H9 (cell line): Measurements from ENCODE around the gene BRSK2. TPM values are rescaled to one million over a fixed set of nuclear protein-coding genes. Genes with fewer than 3 reads are reported as not detected.

Experiments
- DNase-seq: peaks from one replicate; pipeline ENCODE4 v3.0.0-alpha.2; 2017
- H2AFZ ChIP-seq: one replicate; pipeline ENCODE4 v1.6.1; 2013; ENCODE audit warnings: mild to moderate bottlenecking, low read length, control low read depth, moderate library complexity
- H2AK5ac ChIP-seq: 2 replicates; pipeline ENCODE4 v1.6.1; 2013; ENCODE audit warnings: low read length, control low read depth, mixed read lengths; ENCODE audit not compliant: insufficient read length
- H2BK120ac ChIP-seq: one replicate; pipeline ENCODE4 v1.6.1; 2013; ENCODE audit warnings: low read depth, mild to moderate bottlenecking, low read length, control low read depth, inconsistent platforms; ENCODE audit not compliant: poor library complexity, severe bottlenecking
- H2BK12ac ChIP-seq: 2 replicates; pipeline ENCODE4 v1.6.1; 2013; ENCODE audit warnings: low read length, control low read depth, mixed read lengths, low read depth; ENCODE audit not compliant: insufficient read length
- H2BK15ac ChIP-seq: 2 replicates; pipeline ENCODE4 v1.6.1; 2013; ENCODE audit warnings: low read depth, low read length, control low read depth
- H2BK20ac ChIP-seq: one replicate; pipeline ENCODE4 v1.6.1; 2013; ENCODE audit warnings: low read depth, mild to moderate bottlenecking, low read length, control low read depth, inconsistent platforms; ENCODE audit not compliant: poor library complexity, severe bottlenecking
- H2BK5ac ChIP-seq: 2 replicates; pipeline ENCODE4 v1.6.1; 2013; ENCODE audit warnings: low read length, control low read depth, mixed read lengths; ENCODE audit not compliant: insufficient read length
- H3K14ac ChIP-seq: 2 replicates; pipeline ENCODE4 v1.6.1; 2013; ENCODE audit warnings: low read length, control low read depth; ENCODE audit not compliant: insufficient read depth
- H3K18ac ChIP-seq: 2 replicates; pipeline ENCODE4 v1.6.1; 2013; ENCODE audit warnings: low read depth, mild to moderate bottlenecking, mixed read lengths, low read length, control low read depth; ENCODE audit not compliant: insufficient read length
- H3K23ac ChIP-seq: 2 replicates; pipeline ENCODE4 v1.6.1; 2013; ENCODE audit warnings: low read length, control low read depth, mixed read lengths, low read depth; ENCODE audit not compliant: insufficient read length
- H3K23me2 ChIP-seq: 2 replicates; pipeline ENCODE4 v1.6.1; 2013; ENCODE audit warnings: low read depth, mild to moderate bottlenecking, mixed read lengths, low read length, control low read depth; ENCODE audit not compliant: insufficient read length, poor library complexity, severe bottlenecking
- H3K27ac ChIP-seq: 2 replicates; pipeline ENCODE4 v1.5.1; 2013; ENCODE audit warnings: low read length, control low read depth, mixed read lengths, low read depth; ENCODE audit not compliant: insufficient read length
- H3K27me3 ChIP-seq: 2 replicates; pipeline ENCODE4 v1.6.1; 2013; ENCODE audit warnings: low read length, control low read depth, inconsistent platforms; ENCODE audit not compliant: insufficient read depth
- H3K4ac ChIP-seq: 2 replicates; pipeline ENCODE4 v1.6.1; 2013; ENCODE audit warnings: low read depth, mild to moderate bottlenecking, control low read depth, inconsistent platforms, low read length, moderate library complexity
- H3K4me1 ChIP-seq: 2 replicates; pipeline ENCODE4 v1.6.1; 2013; ENCODE audit warnings: low read length, control low read depth, inconsistent platforms; ENCODE audit not compliant: insufficient read depth
- H3K4me2 ChIP-seq: 2 replicates; pipeline ENCODE4 v1.6.1; 2013; ENCODE audit warnings: low read length, control low read depth, mixed read lengths; ENCODE audit not compliant: insufficient read length, insufficient read depth
- H3K56ac ChIP-seq: 2 replicates; pipeline ENCODE4 v1.6.1; 2013; ENCODE audit warnings: low read depth, mild to moderate bottlenecking, mixed read lengths, low read length, control low read depth; ENCODE audit not compliant: insufficient read length
- H3K79me1 ChIP-seq: 2 replicates; pipeline ENCODE4 v1.6.1; 2013; ENCODE audit warnings: low read depth, mild to moderate bottlenecking, moderate library complexity, low read length, control low read depth, inconsistent platforms; ENCODE audit not compliant: insufficient read depth, poor library complexity, severe bottlenecking
- H3K79me2 ChIP-seq: 2 replicates; pipeline ENCODE4 v1.6.1; 2013; ENCODE audit warnings: low read length, control low read depth, inconsistent platforms; ENCODE audit not compliant: insufficient read depth
- H3K9ac ChIP-seq: 2 replicates; pipeline ENCODE4 v1.6.1; 2013; ENCODE audit warnings: low read length, control low read depth, mixed read lengths; ENCODE audit not compliant: insufficient read length; ENCODE audit errors: extremely low read depth
- H3K9me3 ChIP-seq: one replicate; pipeline ENCODE4 v1.6.1; 2013; ENCODE audit warnings: low read depth, low read length, inconsistent platforms; ENCODE audit not compliant: control insufficient read depth
- H3T11ph ChIP-seq: one replicate; pipeline ENCODE4 v1.6.1; 2013; ENCODE audit warnings: mild to moderate bottlenecking, low read length, control low read depth, inconsistent platforms
- H4K20me1 ChIP-seq: one replicate; pipeline ENCODE4 v1.6.1; 2013; ENCODE audit not compliant: control insufficient read depth, insufficient read length, insufficient read depth
- H4K5ac ChIP-seq: 2 replicates; pipeline ENCODE4 v1.6.1; 2013; ENCODE audit warnings: low read depth, mild to moderate bottlenecking, mixed read lengths, low read length, control low read depth; ENCODE audit not compliant: insufficient read length
- H4K8ac ChIP-seq: replicated peaks from 2 replicates; pipeline ENCODE4 v1.6.1; 2013; ENCODE audit warnings: low read length, control low read depth, mixed read lengths, low read depth; ENCODE audit not compliant: insufficient read length
- H4K91ac ChIP-seq: 2 replicates; pipeline ENCODE4 v1.6.1; 2013; ENCODE audit warnings: low read depth, mild to moderate bottlenecking, moderate library complexity, mixed read lengths, low read length, control low read depth; ENCODE audit not compliant: insufficient read length
- H3K27ac Mint-ChIP-seq, 3 experiments: 2 replicates in 2 of 3; 3 replicates in 1 of 3; pipeline ENCODE4 v1.8.0; 2020 to 2021; ENCODE audit warnings: mixed read lengths in 3 of 3, mild to moderate bottlenecking in 1 of 3, moderate library complexity in 1 of 3
- H3K27me3 Mint-ChIP-seq: 2 replicates; pipeline ENCODE4 v1.8.0; 2021; ENCODE audit warnings: low read depth, mild to moderate bottlenecking, moderate library complexity, mixed read lengths
- H3K36me3 Mint-ChIP-seq, 3 experiments: 2 replicates in 2 of 3; 3 replicates in 1 of 3; pipeline ENCODE4 v1.8.0; 2020 to 2021; ENCODE audit warnings: low read depth in 3 of 3, mixed read lengths in 3 of 3; ENCODE audit not compliant: insufficient read depth in 1 of 3
- H3K4me1 Mint-ChIP-seq, 2 experiments: 2 replicates each; pipeline ENCODE4 v1.8.0; 2020; ENCODE audit warnings: mixed read lengths in 2 of 2
- H3K4me3 Mint-ChIP-seq, 2 experiments: 2 replicates in 1 of 2; 3 replicates in 1 of 2; pipeline ENCODE4 v1.8.0; 2020 to 2021; ENCODE audit warnings: mild to moderate bottlenecking in 2 of 2, mixed read lengths in 2 of 2, moderate library complexity in 1 of 2
- H3K9me3 Mint-ChIP-seq, 2 experiments: 2 replicates in 1 of 2; 3 replicates in 1 of 2; pipeline ENCODE4 v1.8.0; 2020; ENCODE audit warnings: mild to moderate bottlenecking in 2 of 2, mixed read lengths in 2 of 2, moderate library complexity in 1 of 2
- CTCF ChIP-seq: fragments of 200-600 bp; sonication (generic); conservative IDR thresholded peaks from 3 replicates; pipeline ENCODE4 v1.8.0; 2021; ENCODE audit warnings: antibody characterized with exemption, mild to moderate bottlenecking
- WGBS: extraction: QIAGEN DNeasy Blood & Tissue Kit; methylation state at CpG from one replicate; pipeline ENCODE4 v1.1.7; 2013; ENCODE audit warnings: missing lambda C conversion rate, low lambda C conversion rate, mixed read lengths; ENCODE audit not compliant: insufficient read length; ENCODE audit errors: extremely low coverage; 5-methylcytosine and 5-hydroxymethylcytosine counted together
- total RNA-seq: library from RNA; stranded (reverse); gene quantifications from 2 replicates; pipeline ENCODE4 v1.2.1, GENCODE V29; 2021

BRSK2 gene
- total RNA-seq, 1 experiment from 2014 or later: 28.4 TPM

GRCh38 chr11:1511937-1512496 lies 122.3 kb downstream of the BRSK2 start:
- H2BK12ac ChIP-seq: no peak overlapping the region
- no peak overlapping the region for H3K56ac ChIP-seq
- WGBS: no CpG with 5 or more reads among the region's 12 CpGs
- no peaks in the 10 kb centered on the region; the same call in 1 of the 2 replicates for H3K27me3 Mint-ChIP-seq
- no peak overlapping the region for H4K91ac ChIP-seq
- no peak overlapping the region for H3K9ac ChIP-seq
- H3K27ac Mint-ChIP-seq: no peak overlapping the region
- H3K36me3 Mint-ChIP-seq: no peaks in the 10 kb centered on the region
- no peak for DNase-seq
- H2AFZ ChIP-seq: no peak overlapping the region
- H3K79me1 ChIP-seq: no peaks in the 10 kb centered on the region
- no peak for TF ChIP-seq CTCF
- H3K79me2 ChIP-seq: no peaks in the 10 kb centered on the region; the same call in 1 of the 2 replicates
- H3K4me3 Mint-ChIP-seq: no peak overlapping the region
- H2AK5ac ChIP-seq: no peak overlapping the region
- no peaks in the 10 kb centered on the region for H3K9me3 Mint-ChIP-seq
- H3K4me1 Mint-ChIP-seq: peaks cover 25 to 51% of the 10 kb centered on the region in 2 experiments
- H3T11ph ChIP-seq: no peak overlapping the region
- H2BK20ac ChIP-seq: no peak overlapping the region
- H2BK15ac ChIP-seq: no peak overlapping the region
- peaks cover 5% of the 10 kb centered on the region; the same call in 1 of the 2 replicates for H3K4me1 ChIP-seq
- H3K27me3 ChIP-seq: no peaks in the 10 kb centered on the region
- H3K9me3 ChIP-seq: no peaks in the 10 kb centered on the region
- H4K20me1 ChIP-seq: no peaks in the 10 kb centered on the region
- H3K18ac ChIP-seq: no peak overlapping the region
- H3K23ac ChIP-seq: no peak overlapping the region
- no peak overlapping the region for H3K27ac ChIP-seq
- no peak overlapping the region for H4K5ac ChIP-seq
- H3K4ac ChIP-seq: no peak overlapping the region
- no peak overlapping the region for H4K8ac ChIP-seq
- no peak overlapping the region for H2BK5ac ChIP-seq
- no peak overlapping the region for H3K4me2 ChIP-seq
- H3K14ac ChIP-seq: no peak overlapping the region
- H2BK120ac ChIP-seq: no peak overlapping the region
- no peaks in the 10 kb centered on the region for H3K23me2 ChIP-seq

Other genes starting within 250 kb of the BRSK2 start
- not detected in 2 replicates for gene MUC5AC, start 232.0 kb upstream of the BRSK2 start, total RNA-seq
- gene MUC5B, start 166.9 kb upstream of the BRSK2 start, total RNA-seq: 0.02 TPM in 1 of 2 replicates, not detected in the other
- gene TOLLIP, start 80.3 kb upstream of the BRSK2 start, total RNA-seq: 32.3 and 32.4 TPM in 2 replicates
- 22.7 and 24.2 TPM in 2 replicates for gene MOB2, start 96.8 kb downstream of the BRSK2 start, total RNA-seq
- 3.2 and 4.4 TPM in 2 replicates for gene DUSP8, start 182.3 kb downstream of the BRSK2 start, total RNA-seq
- not detected in 2 replicates for gene KRTAP5-1, start 195.3 kb downstream of the BRSK2 start, total RNA-seq
- gene KRTAP5-2, start 208.4 kb downstream of the BRSK2 start, total RNA-seq: not detected in 2 replicates
- gene KRTAP5-3, start 218.5 kb downstream of the BRSK2 start, total RNA-seq: not detected in 2 replicates
- not detected in 2 replicates for gene KRTAP5-4, start 232.2 kb downstream of the BRSK2 start, total RNA-seq
- not detected in 2 replicates for gene KRTAP5-5, start 239.8 kb downstream of the BRSK2 start, total RNA-seq